VCaP (cell line): ENCODE data around the gene GLTPD2.

ENCODE experiments used
- H3K27ac ChIP-seq: fragments of 450-650 bp; 2 replicates; pipeline ENCODE4 v1.5.1; 2017
- CTCF ChIP-seq: fragments of 450-650 bp; conservative IDR thresholded peaks from 2 replicates; pipeline ENCODE4 v1.5.1; 2017; ENCODE audit warnings: mild to moderate bottlenecking, moderate library complexity

The GLTPD2 gene

GRCh38 chr17:4742629-4743028 is 46.1 kb upstream of the GLTPD2 start:
- TF ChIP-seq CTCF: no peak
- H3K27ac ChIP-seq: no peak overlapping the region

GRCh38 chr17:4743216-4743615 is 45.5 kb upstream of the GLTPD2 start:
- TF ChIP-seq CTCF: no peak
- H3K27ac ChIP-seq: no peak overlapping the region

GRCh38 chr17:4743898-4744297 is 44.9 kb upstream of the GLTPD2 start:
- H3K27ac ChIP-seq: no peak overlapping the region
- no peak for TF ChIP-seq CTCF

- H3K27ac ChIP-seq: no peak overlapping the region
- TF ChIP-seq CTCF: no peak
Observed at GRCh38 chr17:4744999-4745969, 43.5 kb upstream of the GLTPD2 start.

GRCh38 chr17:4747847-4748246 is 40.9 kb upstream of the GLTPD2 start:
- no peak overlapping the region for H3K27ac ChIP-seq
- no peak for TF ChIP-seq CTCF

GRCh38 chr17:4748686-4749085 is 40.1 kb upstream of the GLTPD2 start:
- TF ChIP-seq CTCF: no peak

GRCh38 chr17:4750606-4751005 is 38.2 kb upstream of the GLTPD2 start:
- H3K27ac ChIP-seq: no peak overlapping the region
- no peak for TF ChIP-seq CTCF

More at GRCh38 chr17:4748686-4749085, 40.1 kb upstream of the GLTPD2 start:
- H3K27ac ChIP-seq: no peak overlapping the region
